ENCODE measurements around the gene SMYD4. TPM values are rescaled to one million over a fixed set of nuclear protein-coding genes. Genes with fewer than 3 reads are reported as not detected.
"Not testable (repeated sequence)": the region's sequence is repeated elsewhere in the genome, so short reads cannot be mapped to it uniquely, and the experiment has no call there.

The SMYD4 gene
- total RNA-seq, 2 donors from 2014 or later = 31.6 to 36.8 TPM

- no peaks in the 10 kb centered on the region for H3K27me3 Mint-ChIP-seq (ENCODE audit: insufficient read depth)
- H3K36me3 Mint-ChIP-seq (ENCODE audit: low read depth) = peaks cover 48% of the 10 kb centered on the region
- no peaks in the 10 kb centered on the region for H3K9me3 ChIP-seq (ENCODE audit: control insufficient read depth, low read length)
- no peak for DNase-seq
- no peak for TF ChIP-seq CTCF (conservative IDR thresholded peaks at IDR 0.05)
- no peak overlapping the region for H3K9ac ChIP-seq (ENCODE audit: extremely low read depth, low read length, poor library complexity, severe bottlenecking)
- WGBS, 2 experiments (ENCODE audit: insufficient coverage in 1 of 2, insufficient read length in 1 of 2) = 85 to 91% methylated on average over 5 to 7 of the region's 7 CpGs
- no peaks in the 10 kb centered on the region for H3K27me3 ChIP-seq (ENCODE audit: control insufficient read depth, insufficient read depth, low read length, poor library complexity, severe bottlenecking)
- H3K27ac Mint-ChIP-seq = no peak overlapping the region
- no peaks in the 10 kb centered on the region for H3K4me1 ChIP-seq (ENCODE audit: control insufficient read depth, insufficient read depth, low read length)
- H3K4me3 ChIP-seq (ENCODE audit: low read length) = no peak overlapping the region
- H3K4me1 Mint-ChIP-seq = no peaks in the 10 kb centered on the region
- peak overlapping the region; percentile 22 for H3K27ac ChIP-seq (ENCODE audit: low read depth, low read length)
- H3K36me3 ChIP-seq (ENCODE audit: control insufficient read depth, insufficient read depth, low read length) = peaks cover 40% of the 10 kb centered on the region
- H3K4me3 Mint-ChIP-seq = no peak overlapping the region
- H3K9me3 Mint-ChIP-seq = peaks cover 3% of the 10 kb centered on the region
Observed at GRCh38 chr17:1820528-1821252, 9.0 kb downstream of the SMYD4 start.

- no peak for TF ChIP-seq CTCF (conservative IDR thresholded peaks at IDR 0.05)
- Histone ChIP-seq H3K9ac (ENCODE audit: extremely low read depth, low read length, poor library complexity, severe bottlenecking) (no peak overlapping the region), H3K36me3 (ENCODE audit: control insufficient read depth, insufficient read depth, low read length) (peaks cover 19% of the 10 kb centered on the region), H3K4me3 (ENCODE audit: low read length) (no peak overlapping the region), H3K27ac (ENCODE audit: low read depth, low read length) (no peak overlapping the region), H3K9me3 (ENCODE audit: control insufficient read depth, low read length) (no peaks in the 10 kb centered on the region), H3K4me1 (ENCODE audit: control insufficient read depth, insufficient read depth, low read length) (no peaks in the 10 kb centered on the region), H3K27me3 (ENCODE audit: control insufficient read depth, insufficient read depth, low read length, poor library complexity, severe bottlenecking) (no peaks in the 10 kb centered on the region)
- Mint-ChIP-seq H3K4me3 (no peak overlapping the region), H3K27me3 (ENCODE audit: insufficient read depth) (no peaks in the 10 kb centered on the region), H3K36me3 (ENCODE audit: low read depth) (peaks cover 49% of the 10 kb centered on the region), H3K27ac (no peak overlapping the region), H3K9me3 (peaks cover 2% of the 10 kb centered on the region), H3K4me1 (no peaks in the 10 kb centered on the region)
- WGBS, 2 experiments (ENCODE audit: insufficient coverage in 1 of 2, insufficient read length in 1 of 2) = 93 to 100% methylated on average over 5 of the region's 5 CpGs
- no peak for DNase-seq
Observed at GRCh38 chr17:1813088-1813487, 16.6 kb downstream of the SMYD4 start.

GRCh38 chr17:1810450-1811103 is 19.1 kb downstream of the SMYD4 start:
- 92 to 96% methylated on average over 12 to 20 of the region's 20 CpGs for WGBS, 2 experiments (ENCODE audit: insufficient coverage in 1 of 2, insufficient read length in 1 of 2)
- H3K9me3 ChIP-seq (ENCODE audit: control insufficient read depth, low read length) = no peaks in the 10 kb centered on the region
- DNase-seq = no peak
- H3K27me3 Mint-ChIP-seq (ENCODE audit: insufficient read depth) = no peaks in the 10 kb centered on the region
- no peaks in the 10 kb centered on the region for H3K4me1 ChIP-seq (ENCODE audit: control insufficient read depth, insufficient read depth, low read length)
- H3K27ac ChIP-seq (ENCODE audit: low read depth, low read length) = no peak overlapping the region
- no peak overlapping the region for H3K4me3 ChIP-seq (ENCODE audit: low read length)
- TF ChIP-seq CTCF (conservative IDR thresholded peaks at IDR 0.05) = no peak
- H3K27ac Mint-ChIP-seq = no peak overlapping the region
- no peak overlapping the region for H3K9ac ChIP-seq (ENCODE audit: extremely low read depth, low read length, poor library complexity, severe bottlenecking)
- no peaks in the 10 kb centered on the region for H3K9me3 Mint-ChIP-seq
- peaks cover 45% of the 10 kb centered on the region for H3K36me3 Mint-ChIP-seq (ENCODE audit: low read depth)
- no peaks in the 10 kb centered on the region for H3K27me3 ChIP-seq (ENCODE audit: control insufficient read depth, insufficient read depth, low read length, poor library complexity, severe bottlenecking)
- peaks cover 38% of the 10 kb centered on the region for H3K36me3 ChIP-seq (ENCODE audit: control insufficient read depth, insufficient read depth, low read length)
- H3K4me1 Mint-ChIP-seq = no peaks in the 10 kb centered on the region
- H3K4me3 Mint-ChIP-seq = no peak overlapping the region

- H3K27ac ChIP-seq (ENCODE audit: low read depth, low read length); H3K9me3 ChIP-seq (ENCODE audit: control insufficient read depth, low read length); H3K27ac Mint-ChIP-seq; H3K27me3 ChIP-seq (ENCODE audit: control insufficient read depth, insufficient read depth, low read length, poor library complexity, severe bottlenecking); H3K9me3 Mint-ChIP-seq; H3K9ac ChIP-seq (ENCODE audit: extremely low read depth, low read length, poor library complexity, severe bottlenecking); H3K4me3 Mint-ChIP-seq; H3K4me1 ChIP-seq (ENCODE audit: control insufficient read depth, insufficient read depth, low read length); H3K4me1 Mint-ChIP-seq; H3K4me3 ChIP-seq (ENCODE audit: low read length); H3K27me3 Mint-ChIP-seq (ENCODE audit: insufficient read depth); DNase-seq: not testable (repeated sequence)
- H3K36me3 ChIP-seq (ENCODE audit: control insufficient read depth, insufficient read depth, low read length) = peaks cover 39% of the 10 kb centered on the region
- H3K36me3 Mint-ChIP-seq (ENCODE audit: low read depth) = peaks cover 45% of the 10 kb centered on the region
- WGBS, 2 experiments (ENCODE audit: insufficient coverage in 1 of 2, insufficient read length in 1 of 2) = 94 to 98% methylated on average over 4 to 7 of the region's 8 CpGs
Observed at GRCh38 chr17:1809815-1810214, 19.9 kb downstream of the SMYD4 start.
